Activated CD4-positive, alpha-beta T cell treated with anti-CD3 and anti-CD28 coated beads for 36 hours (primary cell): ENCODE measurements around the gene PSMD1. TPM values are rescaled to one million over a fixed set of nuclear protein-coding genes. Genes with fewer than 3 reads are reported as not detected.

ENCODE experiments used
- ATAC-seq: fragments of 200-7000 bp; cut with Tn5 transposase; one replicate; pipeline ENCODE4 v1.10.0; 2021; ENCODE audit warnings: mild to moderate bottlenecking, moderate library complexity
- CTCF ChIA-PET: fragments of 350-600 bp; sonication (Branson Sonifier 250); formaldehyde crosslinking; loops from one replicate; lab custom pipeline; 2021; ENCODE audit warnings: antibody characterized with exemption; lab: Charles Lee
- POLR2A ChIA-PET: fragments of 350-600 bp; sonication (Branson Sonifier 250); formaldehyde crosslinking; loops from one replicate; lab custom pipeline; 2021; ENCODE audit warnings: antibody characterized with exemption, inconsistent platforms; lab: Charles Lee
- DNase-seq: peaks from one replicate; pipeline ENCODE4 v3.0.0-alpha.2; 2020
- H3K27ac Mint-ChIP-seq: one replicate; pipeline ENCODE4 v1.8.0; 2021; ENCODE audit warnings: mixed read lengths
- H3K27me3 Mint-ChIP-seq: one replicate; pipeline ENCODE4 v1.8.0; 2021; ENCODE audit warnings: mixed read lengths
- H3K36me3 Mint-ChIP-seq: one replicate; pipeline ENCODE4 v1.8.0; 2021; ENCODE audit warnings: low read depth, mixed read lengths
- H3K4me1 Mint-ChIP-seq: one replicate; pipeline ENCODE4 v1.8.0; 2021; ENCODE audit warnings: mixed read lengths
- H3K4me3 Mint-ChIP-seq: one replicate; pipeline ENCODE4 v1.8.0; 2021; ENCODE audit warnings: mild to moderate bottlenecking, moderate library complexity, mixed read lengths
- H3K9me3 Mint-ChIP-seq: one replicate; pipeline ENCODE4 v1.8.0; 2021; ENCODE audit warnings: low read depth, mixed read lengths
- intact Hi-C, 2 experiments: fragments of 100-400 bp; cut with DNase I in 1 of 2; cut with micrococcal nuclease in 1 of 2; formaldehyde crosslinking; loops; one replicate each; pipeline versions ENCODE4 v1.14.2 to v1.15.1; 2022 to 2024; cut with DNase I, micrococcal nuclease
- total RNA-seq, 2 experiments: library from RNA; stranded (reverse); gene quantifications; one replicate each; pipeline ENCODE4 v1.2.3, GENCODE V29; 2021

Gene PSMD1
- total RNA-seq, 2 experiments from 2014 or later = 112 to 160 TPM

DNA sequence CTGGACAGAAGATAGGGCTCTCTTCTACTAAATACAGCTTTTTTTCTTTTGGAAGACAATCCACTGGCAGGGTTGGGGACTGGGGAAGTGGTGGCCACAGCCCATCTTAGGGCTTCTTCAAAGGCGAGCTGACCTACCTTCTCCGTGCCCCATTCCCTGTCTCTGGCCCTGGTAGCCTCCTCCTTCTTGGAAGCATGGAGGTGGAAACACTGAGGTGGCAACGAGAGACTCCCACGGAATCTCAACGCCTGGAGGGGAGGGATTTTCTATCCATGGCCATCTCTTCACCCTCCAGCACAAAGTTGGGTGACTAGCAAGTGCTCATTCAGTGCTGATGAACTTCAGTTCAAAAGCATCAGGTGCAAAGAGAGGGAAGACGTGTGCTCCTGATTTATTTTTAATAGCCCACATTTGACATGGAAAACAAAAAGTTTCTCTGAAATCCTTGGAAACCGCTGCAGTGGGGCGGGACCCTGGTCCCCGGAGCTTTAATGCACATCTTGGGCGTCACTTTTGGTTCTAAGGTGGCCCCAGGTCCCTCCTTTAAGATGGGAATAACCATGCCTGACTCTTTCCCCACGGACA, 141.1 kb downstream of the PSMD1 start:
- no peak for DNase-seq
- H3K4me3 Mint-ChIP-seq = peak overlapping the region; percentile 89
- H3K4me1 Mint-ChIP-seq = peaks cover 7% of the 10 kb centered on the region
- peak overlapping the region; percentile 74 for H3K27ac Mint-ChIP-seq
- H3K27me3 Mint-ChIP-seq = peaks cover 9% of the 10 kb centered on the region
- POLR2A ChIA-PET = no interaction called here
- H3K9me3 Mint-ChIP-seq = no peaks in the 10 kb centered on the region
- ATAC-seq = no peak
- intact Hi-C loops = loop anchor here in 1 of 2 experiments (1.0 to 2.0 kb wide), 3 partner anchors 93 to 317 kb away; partner anchors contain the start of gene PSMD1
- CTCF ChIA-PET = interaction anchor here (0.5 to 0.8 kb wide), 2 partner anchors 19 to 30 kb away, joined by 3 read pairs; no protein-coding TSS in a partner anchor
- no peaks in the 10 kb centered on the region for H3K36me3 Mint-ChIP-seq

DNA sequence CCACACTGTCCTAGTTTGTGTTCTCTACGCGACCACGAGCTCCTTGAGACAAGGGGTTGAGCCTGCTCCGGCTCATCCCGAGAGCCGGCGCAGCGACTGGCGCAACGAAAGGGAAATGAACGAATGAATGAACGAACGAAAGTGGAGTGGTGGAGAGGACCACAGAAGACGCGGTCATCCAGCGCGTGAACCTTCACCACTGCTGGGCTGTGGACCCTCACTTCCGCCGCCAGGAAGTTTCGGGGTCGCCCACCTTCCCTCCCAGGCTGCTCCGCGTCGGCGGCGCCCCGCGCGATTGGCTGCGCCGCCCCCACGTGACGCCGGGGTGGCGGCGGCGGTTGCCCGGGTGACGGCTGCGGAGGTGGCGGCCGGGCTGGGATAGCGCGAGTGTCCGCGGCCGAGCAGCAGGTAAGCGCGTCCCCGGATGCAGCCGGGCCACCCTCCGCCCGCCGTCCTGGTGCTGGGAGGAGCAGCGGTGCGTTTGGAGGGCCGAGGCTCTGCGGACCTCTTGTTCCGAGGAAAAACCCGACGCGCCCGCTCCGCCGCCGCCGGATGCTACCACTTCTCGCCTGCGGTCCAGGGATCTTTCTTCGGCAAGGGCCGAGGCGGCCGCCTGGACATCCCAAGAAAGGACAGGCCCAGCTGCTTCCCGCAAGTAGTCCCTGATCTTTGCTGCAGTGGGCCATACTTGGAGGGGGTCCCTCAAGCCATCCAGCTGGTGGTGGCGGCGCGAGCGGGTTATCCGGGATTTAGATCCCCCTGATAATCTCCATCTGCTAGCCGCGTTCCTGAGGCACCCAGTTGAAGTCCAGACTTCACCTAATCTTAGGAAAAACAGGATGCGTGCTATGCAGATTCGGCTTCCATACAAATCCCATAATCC, 141.9 kb downstream of the PSMD1 start, which contains the start of gene ARMC9:
Gene ARMC9, plus strand, starts transcription at position 341 of the 883 bp plus-strand sequence. CDS start 7,608 bp downstream, outside the sequence.
- CTCF ChIA-PET = interaction anchor here (0.5 to 0.8 kb wide), 5 partner anchors 18 to 301 kb away, joined by 3 to 4 read pairs (median 3); no protein-coding TSS in a partner anchor
- POLR2A ChIA-PET = no interaction called here
- H3K27ac Mint-ChIP-seq = peak within 1 kb of the TSS; percentile 74
- H3K9me3 Mint-ChIP-seq = no peaks in the 10 kb centered on the region
- ATAC-seq = peak; percentile 98
- H3K4me3 Mint-ChIP-seq = peak within 1 kb of the TSS; percentile 89
- H3K36me3 Mint-ChIP-seq = no peaks in the 10 kb centered on the region
- intact Hi-C loops = loop anchor here in 1 of 2 experiments (1.0 to 2.0 kb wide), 3 partner anchors 94 to 316 kb away; partner anchors contain the start of gene PSMD1
- DNase-seq = peak; percentile 84
- H3K27me3 Mint-ChIP-seq = peaks cover 9% of the 10 kb centered on the region
- H3K4me1 Mint-ChIP-seq = peaks cover 7% of the 10 kb centered on the region

DNA sequence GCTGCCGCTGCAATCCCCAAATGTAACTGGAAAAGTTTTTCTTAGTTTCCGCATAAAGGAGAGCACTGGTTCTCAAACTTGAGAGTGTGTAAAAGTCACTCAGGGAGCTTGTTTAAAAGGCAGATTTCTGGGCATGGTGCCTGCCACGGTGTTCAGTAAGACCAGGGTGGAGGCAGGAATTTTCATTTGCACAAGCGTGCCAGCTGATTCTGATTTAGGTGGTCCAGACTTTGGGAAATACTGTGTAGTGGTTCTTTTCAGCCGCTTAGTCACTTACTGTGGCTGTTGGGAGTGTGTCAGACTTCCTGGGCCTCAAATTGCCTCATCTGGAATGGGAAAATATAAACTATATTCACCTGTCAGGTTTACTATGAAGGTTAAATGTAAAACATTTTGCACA, 142.6 kb downstream of the PSMD1 start:
- ATAC-seq = no peak

DNA sequence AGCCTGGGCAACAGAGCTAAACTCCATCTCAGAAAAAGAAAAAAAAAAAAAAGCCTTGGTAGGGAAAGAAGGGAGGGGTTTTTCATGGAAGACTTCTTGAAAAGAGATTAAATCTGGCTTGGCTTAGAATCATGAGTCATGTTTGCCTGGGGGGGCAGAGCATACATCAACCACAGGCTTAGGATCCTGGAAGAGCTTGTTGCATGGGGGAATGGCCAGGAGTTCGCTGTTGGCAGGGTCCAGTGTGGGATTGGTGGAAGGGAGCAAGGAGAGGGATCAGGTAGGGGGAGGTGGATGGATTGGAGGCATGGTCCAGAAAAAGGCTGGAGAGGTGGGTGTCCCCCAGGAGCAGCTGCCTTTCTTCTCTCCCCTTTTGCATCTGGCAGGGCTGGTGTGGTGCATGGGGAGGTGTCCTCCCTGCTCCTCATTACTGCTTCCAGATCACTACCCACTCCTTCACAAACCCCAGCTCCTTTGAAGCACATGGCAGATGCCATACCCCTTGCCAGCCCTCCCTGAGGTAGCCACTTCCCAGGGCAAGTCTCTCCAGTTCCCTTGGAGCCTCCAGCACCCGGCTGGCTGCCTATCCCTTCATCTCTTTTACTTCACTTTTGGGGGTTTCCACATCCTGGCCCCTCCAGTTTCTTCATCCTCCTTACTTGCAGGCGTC, 144.3 kb downstream of the PSMD1 start:
- no peak overlapping the region for H3K27ac Mint-ChIP-seq
- CTCF ChIA-PET = interaction anchor here (0.7 to 1.7 kb wide), 4 partner anchors 27 to 1022 kb away, joined by 3 to 5 read pairs (median 4); no protein-coding TSS in a partner anchor
- H3K36me3 Mint-ChIP-seq = no peaks in the 10 kb centered on the region
- DNase-seq (no peak), ATAC-seq (no peak)
- H3K9me3 Mint-ChIP-seq = no peaks in the 10 kb centered on the region
- H3K27me3 Mint-ChIP-seq = peaks cover 5% of the 10 kb centered on the region
- peaks cover 7% of the 10 kb centered on the region for H3K4me1 Mint-ChIP-seq
- no peak overlapping the region for H3K4me3 Mint-ChIP-seq
- POLR2A ChIA-PET = no interaction called here
- intact Hi-C loops = no loop called here

More for the DNA sequence above, 142.6 kb downstream of the PSMD1 start:
- ChIA-PET POLR2A (no interaction called here), CTCF (interaction anchor here (0.6 to 0.7 kb wide), 3 partner anchors 28 to 300 kb away, joined by 3 to 4 read pairs (median 3); no protein-coding TSS in a partner anchor)
- intact Hi-C loops = loop anchor here in 1 of 2 experiments (2.0 kb wide), 1 partner anchor 94 kb away; no protein-coding TSS in a partner anchor
- no peak overlapping the region for H3K27ac Mint-ChIP-seq
- no peaks in the 10 kb centered on the region for H3K36me3 Mint-ChIP-seq
- peak overlapping the region; percentile 89 for H3K4me3 Mint-ChIP-seq
- no peaks in the 10 kb centered on the region for H3K9me3 Mint-ChIP-seq
- peaks cover 7% of the 10 kb centered on the region for H3K4me1 Mint-ChIP-seq
- H3K27me3 Mint-ChIP-seq = peaks cover 6% of the 10 kb centered on the region
- no peak for DNase-seq

DNA sequence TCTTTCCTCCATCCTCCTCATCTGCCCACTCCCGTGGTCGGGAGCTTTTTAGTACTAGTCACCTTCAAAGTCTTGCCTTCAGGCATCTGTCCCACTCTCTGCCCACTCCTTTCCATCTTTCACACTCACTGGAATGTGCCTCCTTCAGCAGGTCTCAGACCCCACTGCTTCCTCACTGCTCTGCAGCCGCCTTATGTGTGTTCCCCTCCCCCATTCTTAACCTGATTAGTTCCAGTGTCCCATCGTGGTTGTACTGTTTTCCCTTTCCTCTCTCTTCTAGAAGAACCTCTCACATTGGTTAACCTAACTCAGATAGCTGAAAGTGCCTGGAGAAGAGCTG, 144.8 kb downstream of the PSMD1 start:
- Mint-ChIP-seq H3K27ac (no peak overlapping the region), H3K4me3 (no peak overlapping the region), H3K36me3 (no peaks in the 10 kb centered on the region), H3K27me3 (peaks cover 3% of the 10 kb centered on the region), H3K4me1 (peaks cover 7% of the 10 kb centered on the region), H3K9me3 (no peaks in the 10 kb centered on the region)
- intact Hi-C loops = no loop called here
- ATAC-seq = no peak
- ChIA-PET CTCF (interaction anchor here (0.7 to 1.7 kb wide), 4 partner anchors 26 to 1022 kb away, joined by 3 to 5 read pairs (median 4); no protein-coding TSS in a partner anchor), POLR2A (no interaction called here)
- DNase-seq = no peak

DNA sequence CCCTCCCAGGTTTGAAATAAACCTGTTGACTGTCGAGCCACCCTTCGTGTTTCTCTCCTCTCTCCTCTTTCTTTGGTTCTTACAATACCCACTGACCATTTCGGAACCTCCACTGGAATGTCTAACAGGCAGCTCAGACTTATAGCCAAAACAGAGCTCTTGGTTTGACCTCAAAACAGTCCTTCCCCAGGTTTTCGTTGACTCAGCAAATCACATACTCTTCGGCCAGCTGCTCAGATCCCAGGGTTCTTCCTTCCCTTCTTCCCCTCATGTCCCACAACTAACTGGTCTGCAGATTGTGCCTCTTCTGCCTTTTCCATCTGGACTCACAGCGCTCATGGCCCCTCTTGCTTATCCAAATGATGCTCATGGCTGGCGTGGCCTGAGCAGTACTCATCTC, 146.4 kb downstream of the PSMD1 start:
- POLR2A ChIA-PET = no interaction called here
- Mint-ChIP-seq H3K27ac (no peak overlapping the region), H3K4me3 (no peak overlapping the region), H3K4me1 (peaks cover 5% of the 10 kb centered on the region), H3K27me3 (peaks cover 3% of the 10 kb centered on the region), H3K9me3 (no peaks in the 10 kb centered on the region), H3K36me3 (no peaks in the 10 kb centered on the region)
- intact Hi-C loops = no loop called here
- DNase-seq (no peak), ATAC-seq (no peak)
- CTCF ChIA-PET = interaction anchor here (0.9 kb wide), 1 partner anchor 18 kb away, joined by 3 read pairs; no protein-coding TSS in a partner anchor

DNA sequence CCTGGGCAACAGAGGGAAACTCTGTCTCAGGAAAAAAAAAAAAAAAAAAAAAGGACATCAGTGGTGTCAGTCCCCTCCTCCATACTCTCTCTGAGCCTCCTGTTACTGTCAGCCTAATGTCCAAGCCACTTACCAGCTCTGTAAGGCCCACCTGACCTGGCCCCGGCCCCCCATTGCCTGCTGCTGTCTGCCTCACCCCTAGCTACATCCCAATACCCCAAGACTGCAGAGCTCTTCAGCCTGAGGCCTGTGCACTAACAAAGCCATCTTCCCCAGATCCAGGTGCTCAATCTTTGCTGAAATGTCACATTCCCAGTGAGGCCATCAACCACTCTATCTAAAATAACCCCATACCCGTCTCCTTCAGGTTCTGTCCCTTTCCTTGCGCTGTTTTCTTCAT, 147.5 kb downstream of the PSMD1 start:
- no peak for DNase-seq
- peaks cover 1% of the 10 kb centered on the region for H3K4me1 Mint-ChIP-seq
- peaks cover 3% of the 10 kb centered on the region for H3K27me3 Mint-ChIP-seq
- ChIA-PET POLR2A (interaction anchor here (0.6 to 0.7 kb wide), 2 partner anchors 24 to 389 kb away, joined by 3 to 9 read pairs; no protein-coding TSS in a partner anchor), CTCF (interaction anchor here (0.7 to 0.9 kb wide), 3 partner anchors 19 to 108 kb away, joined by 3 read pairs; no protein-coding TSS in a partner anchor)
- no peak for ATAC-seq
- H3K27ac Mint-ChIP-seq = no peak overlapping the region
- no peaks in the 10 kb centered on the region for H3K9me3 Mint-ChIP-seq
- intact Hi-C loops = no loop called here
- H3K4me3 Mint-ChIP-seq = no peak overlapping the region
- H3K36me3 Mint-ChIP-seq = no peaks in the 10 kb centered on the region

DNA sequence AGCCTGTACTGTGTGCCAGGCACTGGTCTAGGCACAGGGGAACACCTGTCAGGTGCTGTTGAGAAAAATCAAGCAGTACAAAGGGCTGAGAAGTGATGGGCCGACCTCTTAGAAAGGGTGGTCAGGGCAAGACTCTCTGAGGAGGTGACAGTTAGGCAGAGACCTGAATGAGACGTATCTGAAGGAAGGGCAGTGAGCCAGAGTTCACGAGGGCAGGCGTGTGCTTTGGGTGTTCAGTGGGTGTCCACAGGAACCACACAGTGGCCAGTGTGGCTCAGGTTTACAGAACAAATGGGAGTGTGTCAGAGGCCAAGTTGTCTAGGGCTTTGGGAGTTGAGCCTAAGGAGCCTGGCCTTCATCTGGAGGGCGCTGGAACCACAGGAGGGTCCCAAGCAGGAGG, 147.9 kb downstream of the PSMD1 start:
- intact Hi-C loops = no loop called here
- ATAC-seq = no peak
- no peak overlapping the region for H3K27ac Mint-ChIP-seq
- H3K4me3 Mint-ChIP-seq = no peak overlapping the region
- H3K36me3 Mint-ChIP-seq = no peaks in the 10 kb centered on the region
- no peaks in the 10 kb centered on the region for H3K4me1 Mint-ChIP-seq
- DNase-seq = no peak
- ChIA-PET POLR2A (no interaction called here), CTCF (interaction anchor here (0.7 kb wide), 1 partner anchor 109 kb away, joined by 3 read pairs; no protein-coding TSS in a partner anchor)
- no peaks in the 10 kb centered on the region for H3K9me3 Mint-ChIP-seq
- H3K27me3 Mint-ChIP-seq = peaks cover 3% of the 10 kb centered on the region

DNA sequence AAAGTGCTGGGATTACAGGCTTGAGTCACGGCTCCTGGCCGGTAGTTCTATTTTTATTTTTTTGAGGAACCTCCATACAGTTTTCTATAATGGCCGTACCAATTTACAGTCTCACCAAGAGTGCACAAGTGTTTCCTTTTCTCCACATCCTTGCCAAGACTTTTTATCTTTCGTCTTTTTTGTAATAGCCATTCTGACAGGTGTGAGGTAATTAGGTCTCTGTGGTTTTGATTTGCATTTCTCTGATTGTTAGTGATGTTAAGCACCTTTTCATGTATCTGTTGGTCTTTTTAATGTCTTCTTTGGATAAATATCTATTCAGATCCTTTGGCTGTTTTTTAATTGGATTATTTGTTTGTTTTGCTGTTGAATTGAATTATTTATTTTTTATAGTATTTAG, 151.1 kb downstream of the PSMD1 start:
- ATAC-seq = no peak
- H3K36me3 Mint-ChIP-seq = no peaks in the 10 kb centered on the region
- CTCF ChIA-PET = no interaction called here
- POLR2A ChIA-PET = no interaction called here
- DNase-seq = no peak
- intact Hi-C loops = no loop called here
- no peaks in the 10 kb centered on the region for H3K4me1 Mint-ChIP-seq
- H3K27ac Mint-ChIP-seq = no peak overlapping the region
- no peaks in the 10 kb centered on the region for H3K9me3 Mint-ChIP-seq
- no peak overlapping the region for H3K4me3 Mint-ChIP-seq
- H3K27me3 Mint-ChIP-seq = no peaks in the 10 kb centered on the region

DNA sequence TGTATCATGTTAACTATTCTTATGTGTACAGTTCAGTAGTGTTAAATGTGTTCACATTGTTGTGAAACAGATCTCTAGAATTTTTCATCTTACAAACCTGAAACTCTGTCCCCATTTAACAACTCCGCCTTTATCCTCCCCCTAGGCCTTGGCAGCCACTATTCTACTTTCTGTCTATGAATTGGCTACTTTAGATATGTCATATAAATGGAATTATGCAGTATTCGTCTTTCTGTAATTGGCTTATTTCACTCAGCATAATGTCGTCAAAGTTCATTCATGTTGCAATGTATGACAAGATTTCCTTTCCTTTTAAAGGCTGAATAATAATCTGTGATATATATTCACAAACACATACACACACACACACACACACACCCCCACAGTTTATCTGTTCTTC, 154.1 kb downstream of the PSMD1 start:
- Mint-ChIP-seq H3K4me3 (no peak overlapping the region), H3K27ac (no peak overlapping the region), H3K4me1 (no peaks in the 10 kb centered on the region), H3K27me3 (no peaks in the 10 kb centered on the region), H3K36me3 (no peaks in the 10 kb centered on the region), H3K9me3 (no peaks in the 10 kb centered on the region)
- ATAC-seq (no peak), DNase-seq (no peak)
- CTCF ChIA-PET = interaction anchor here (1.1 kb wide), 1 partner anchor 17 kb away, joined by 3 read pairs; no protein-coding TSS in a partner anchor
- intact Hi-C loops = no loop called here
- POLR2A ChIA-PET = no interaction called here

DNA sequence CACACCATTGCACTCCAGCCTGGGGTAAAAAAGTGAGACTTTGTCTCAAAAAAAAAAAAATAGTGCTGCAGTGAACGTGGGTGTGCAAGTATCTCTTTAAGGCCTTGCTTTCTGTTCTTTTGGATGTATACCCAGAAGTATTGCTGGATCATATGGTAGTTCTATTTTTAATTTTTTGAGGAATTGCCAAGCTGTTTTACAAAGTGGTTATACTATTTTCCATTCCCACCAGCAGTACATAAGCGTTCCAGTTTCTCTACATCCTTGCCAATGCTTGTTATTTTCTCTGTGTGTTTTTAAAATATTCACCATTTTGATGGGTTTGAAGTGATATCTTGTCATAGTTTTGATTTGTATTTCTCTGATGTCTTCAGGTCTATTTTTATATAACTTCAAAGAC, 154.8 kb downstream of the PSMD1 start:
- POLR2A ChIA-PET = no interaction called here
- CTCF ChIA-PET = no interaction called here
- ATAC-seq = no peak
- no peak overlapping the region for H3K27ac Mint-ChIP-seq
- DNase-seq = no peak
- H3K27me3 Mint-ChIP-seq = no peaks in the 10 kb centered on the region
- no peaks in the 10 kb centered on the region for H3K9me3 Mint-ChIP-seq
- no peaks in the 10 kb centered on the region for H3K36me3 Mint-ChIP-seq
- intact Hi-C loops = no loop called here
- H3K4me1 Mint-ChIP-seq = no peaks in the 10 kb centered on the region
- no peak overlapping the region for H3K4me3 Mint-ChIP-seq
